GM12878 (cell line): Measurements from ENCODE around the gene RNF166. TPM values are rescaled to one million over a fixed set of nuclear protein-coding genes. Genes with fewer than 3 reads are reported as not detected.

Source experiments
- ATAC-seq: fragments of 200-7000 bp; cut with Tn5 transposase; 3 replicates; pipeline ENCODE4 v1.9.1; 2020; ENCODE audit warnings: mild to moderate bottlenecking, moderate library complexity
- BruUV-seq: library from RNA; stranded (reverse); fragments of 400-500 nt; replicated peaks from 2 replicates; lab custom pipeline; 2021; lab: Mats Ljungman, UMichigan
- CTCF ChIA-PET: fragments of 300-600 bp; sonication (Branson Sonifier 250); formaldehyde crosslinking; extraction: SDS; loops from one replicate; lab custom pipeline; 2021; ENCODE audit warnings: inconsistent platforms; lab: Yijun Ruan, JAX
- POLR2A ChIA-PET: fragments of 350-600 bp; formaldehyde crosslinking; extraction: SDS; loops from one replicate; lab custom pipeline; 2021; ENCODE audit warnings: inconsistent platforms; lab: Charles Lee
- RAD21 ChIA-PET: fragments of 300-600 bp; sonication (Branson Sonifier 250); formaldehyde crosslinking; loops from one replicate; lab custom pipeline; 2023; ENCODE audit warnings: antibody characterized with exemption; ENCODE audit not compliant: unreplicated experiment; lab: Charles Lee
- SMC1A ChIA-PET: fragments of 300-600 bp; sonication (Branson Sonifier 250); formaldehyde crosslinking; loops from one replicate; lab custom pipeline; 2023; ENCODE audit not compliant: unreplicated experiment, uncharacterized antibody; lab: Charles Lee
- DNase-seq: peaks from one replicate; pipeline ENCODE4 v3.0.0-alpha.2; 2011; ENCODE audit warnings: low read depth, low spot score
- FAIRE-seq: peaks from 3 replicates; lab custom pipeline; 2011; peaks lifted over from hg19 to GRCh38; lab: Jason Lieb, UNC
- H2AFZ ChIP-seq: 2 replicates; pipeline ENCODE4 v1.6.0; 2011; ENCODE audit warnings: low read depth, low read length, control low read depth; ENCODE audit not compliant: control insufficient read depth
- H3K27ac ChIP-seq: 2 replicates; pipeline ENCODE4 v1.5.1; 2011; ENCODE audit warnings: control low read depth; ENCODE audit not compliant: control insufficient read depth, insufficient read depth
- H3K27me3 ChIP-seq, 2 experiments: replicated peaks in 1 of 2; 2 replicates each; pipeline versions ENCODE4 v1.6.0 to v1.6.1; 2011; ENCODE audit warnings: low read length in 1 of 2; ENCODE audit not compliant: control insufficient read depth in 2 of 2, insufficient read depth in 2 of 2
- H3K36me3 ChIP-seq, 2 experiments: 2 replicates each; pipeline ENCODE4 v1.5.1; 2011; ENCODE audit warnings: low read length in 1 of 2; ENCODE audit not compliant: control insufficient read depth in 2 of 2, insufficient read depth in 2 of 2
- H3K4me1 ChIP-seq: 2 replicates; pipeline ENCODE4 v1.6.1; 2011; ENCODE audit warnings: mild to moderate bottlenecking, low read length, moderate library complexity, mixed read lengths; ENCODE audit not compliant: control insufficient read depth, insufficient read depth
- H3K4me2 ChIP-seq: 2 replicates; pipeline ENCODE4 v1.6.0; 2011; ENCODE audit warnings: control low read depth; ENCODE audit not compliant: control insufficient read depth, insufficient read depth
- H3K4me3 ChIP-seq: fragments of 200-600 bp; sonication (generic); 2 replicates; pipeline ENCODE4 v1.5.1; 2016
- H3K79me2 ChIP-seq: 2 replicates; pipeline ENCODE4 v1.6.0; 2011; ENCODE audit warnings: low read length; ENCODE audit not compliant: control insufficient read depth, insufficient read depth
- H3K9ac ChIP-seq: 2 replicates; pipeline ENCODE4 v1.8.0; 2011; ENCODE audit warnings: low read length, control low read depth, mixed read lengths; ENCODE audit not compliant: control insufficient read depth, insufficient read depth
- H3K9me3 ChIP-seq: replicated peaks from 3 replicates; pipeline ENCODE4 v1.5.1; 2011; ENCODE audit warnings: mild to moderate bottlenecking, low read length; ENCODE audit not compliant: control insufficient read depth, insufficient read depth
- H4K20me1 ChIP-seq: 2 replicates; pipeline ENCODE4 v1.6.0; 2011; ENCODE audit not compliant: control insufficient read depth, insufficient read depth
- BMI1 ChIP-seq: fragments of 450-650 bp; IDR thresholded peaks from 2 replicates; pipeline ENCODE4 v1.6.1; 2016; ENCODE audit warnings: mild to moderate bottlenecking, moderate library complexity, borderline replicate concordance
- CBX5 ChIP-seq: sonication (generic); IDR thresholded peaks from 2 replicates; pipeline ENCODE4 v1.6.1; 2016; ENCODE audit warnings: low read depth, moderate library complexity, mild to moderate bottlenecking, inconsistent platforms
- CHD1 ChIP-seq: IDR thresholded peaks from 2 replicates; pipeline ENCODE4 v1.6.1; 2012; ENCODE audit warnings: low read depth, low read length, improper control_type of control experiment
- CHD2 ChIP-seq: IDR thresholded peaks from 2 replicates; pipeline ENCODE4 v1.6.1; 2011; ENCODE audit warnings: low read depth, low read length, improper control_type of control experiment, borderline replicate concordance
- EP300 ChIP-seq, 2 experiments: fragments of 150-350 bp in 1 of 2; IDR thresholded peaks; 2 replicates each; pipeline ENCODE4 v1.6.1; 2011 to 2012; ENCODE audit warnings: low read depth in 2 of 2, low read length in 2 of 2, borderline replicate concordance in 1 of 2, improper control_type of control experiment in 1 of 2, inconsistent platforms in 1 of 2; ENCODE audit not compliant: control insufficient read depth in 1 of 2
- ESRRA ChIP-seq: IDR thresholded peaks from 2 replicates; pipeline ENCODE4 v1.6.1; 2012; ENCODE audit warnings: mild to moderate bottlenecking, low read length, improper control_type of control experiment
- GATAD2B ChIP-seq: fragments of 450-650 bp; conservative IDR thresholded peaks from 2 replicates; pipeline ENCODE4 v1.6.1; 2017; ENCODE audit warnings: low read depth, mild to moderate bottlenecking, moderate library complexity
- HDAC6 ChIP-seq: fragments of 200-600 bp; sonication (generic); IDR thresholded peaks from one replicate; pipeline ENCODE4 v1.8.0; 2017; ENCODE audit warnings: antibody characterized with exemption; ENCODE audit not compliant: unreplicated experiment
- IKZF2 ChIP-seq, 2 experiments: fragments of 450-650 bp; IDR thresholded peaks; 2 replicates each; pipeline ENCODE4 v1.6.1; 2017; ENCODE audit warnings: mild to moderate bottlenecking in 2 of 2, moderate library complexity in 2 of 2
- PAX5 ChIP-seq: IDR thresholded peaks from 2 replicates; pipeline ENCODE4 v1.6.1; 2011; ENCODE audit warnings: low read depth, low read length, borderline replicate concordance
- SMAD5 ChIP-seq: IDR thresholded peaks from 2 replicates; pipeline ENCODE4 v1.6.1; 2016; ENCODE audit warnings: antibody characterized with exemption, low read depth
- STAT3 ChIP-seq: IDR thresholded peaks from 2 replicates; pipeline ENCODE4 v1.6.1; 2011; ENCODE audit warnings: low read depth, low read length, improper control_type of control experiment
- TARDBP ChIP-seq: IDR thresholded peaks from 2 replicates; pipeline ENCODE4 v1.6.1; 2016; ENCODE audit warnings: borderline replicate concordance
- ZNF217 ChIP-seq: fragments of 450-650 bp; IDR thresholded peaks from 2 replicates; pipeline ENCODE4 v1.6.1; 2017; ENCODE audit warnings: antibody characterized with exemption, mild to moderate bottlenecking
- ZNF274 ChIP-seq: IDR thresholded peaks from one replicate; pipeline ENCODE4 v1.8.0; 2011; ENCODE audit not compliant: insufficient read length, insufficient read depth
- WGBS: methylation state at CpG from one replicate; pipeline ENCODE4 v1.1.6; 2016; ENCODE audit warnings: low lambda C conversion rate; ENCODE audit not compliant: insufficient replicate concordance, insufficient coverage; ENCODE audit errors: missing lambda C conversion rate; 5-methylcytosine and 5-hydroxymethylcytosine counted together
- in situ Hi-C: fragments of 300-500 bp; cut with MboI; formaldehyde crosslinking; loops from 9 replicates; pipeline ENCODE4 v1.14.3; 2018; ENCODE audit warnings: mixed read lengths
- intact Hi-C: fragments of 100-400 bp; cut with micrococcal nuclease; formaldehyde crosslinking; loops from one replicate; pipeline ENCODE4 v1.14.2; 2022; ENCODE audit not compliant: unreplicated experiment
- polyA plus RNA-seq, 11 experiments: library from polyadenylated mRNA; depleted of rRNA in 4 of 11; unstranded in 6 of 11; stranded (reverse) in 5 of 11; fragments of >200 nt; fragmentation: Nextera tagmentation in 4 of 11; fragmentation: Illumina TruSeq in 1 of 11; extraction: Ambion mirVana in 4 of 11; extraction: Trizol in 1 of 11; gene quantifications; 1 replicate in 1 of 11; 2 replicates in 10 of 11; pipeline versions ENCODE4 v1.2.1 to v1.2.3, GENCODE V29; 2011 to 2016; ENCODE audit warnings: inconsistent platforms in 2 of 11, missing spikeins in 2 of 11, low read depth in 1 of 11
- total RNA-seq, 4 experiments: library from RNA; depleted of rRNA in 3 of 4; stranded (reverse); fragments of >200 nt in 3 of 4; fragmentation: Illumina TruSeq in 1 of 4; extraction: Trizol in 1 of 4; gene quantifications; 2 replicates each; pipeline versions ENCODE4 v1.2.1 to v1.2.3, GENCODE V29; 2013 to 2021
- TF ChIP-seq, protein P1 (sequence below): IDR thresholded peaks from 2 replicates; pipeline ENCODE4 v1.6.1; 2012; ENCODE audit warnings: low read depth, low read length, improper control_type of control experiment
- TF ChIP-seq, protein P2 (sequence below): fragments of 450-650 bp; IDR thresholded peaks from 2 replicates; pipeline ENCODE4 v1.6.1; 2014; ENCODE audit warnings: mild to moderate bottlenecking
- TF ChIP-seq, protein P3 (sequence below): fragments of 150-350 bp; IDR thresholded peaks from 2 replicates; pipeline ENCODE4 v1.6.1; 2016; ENCODE audit warnings: low read depth, low read length

Gene RNF166
- total and polyA plus RNA-seq, 10 of the 15 experiments (the other 5 are each of a cell fraction or from before 2014, with no cell fraction given) = 0.48 to 32.8 (median 12.1) TPM

DNA sequence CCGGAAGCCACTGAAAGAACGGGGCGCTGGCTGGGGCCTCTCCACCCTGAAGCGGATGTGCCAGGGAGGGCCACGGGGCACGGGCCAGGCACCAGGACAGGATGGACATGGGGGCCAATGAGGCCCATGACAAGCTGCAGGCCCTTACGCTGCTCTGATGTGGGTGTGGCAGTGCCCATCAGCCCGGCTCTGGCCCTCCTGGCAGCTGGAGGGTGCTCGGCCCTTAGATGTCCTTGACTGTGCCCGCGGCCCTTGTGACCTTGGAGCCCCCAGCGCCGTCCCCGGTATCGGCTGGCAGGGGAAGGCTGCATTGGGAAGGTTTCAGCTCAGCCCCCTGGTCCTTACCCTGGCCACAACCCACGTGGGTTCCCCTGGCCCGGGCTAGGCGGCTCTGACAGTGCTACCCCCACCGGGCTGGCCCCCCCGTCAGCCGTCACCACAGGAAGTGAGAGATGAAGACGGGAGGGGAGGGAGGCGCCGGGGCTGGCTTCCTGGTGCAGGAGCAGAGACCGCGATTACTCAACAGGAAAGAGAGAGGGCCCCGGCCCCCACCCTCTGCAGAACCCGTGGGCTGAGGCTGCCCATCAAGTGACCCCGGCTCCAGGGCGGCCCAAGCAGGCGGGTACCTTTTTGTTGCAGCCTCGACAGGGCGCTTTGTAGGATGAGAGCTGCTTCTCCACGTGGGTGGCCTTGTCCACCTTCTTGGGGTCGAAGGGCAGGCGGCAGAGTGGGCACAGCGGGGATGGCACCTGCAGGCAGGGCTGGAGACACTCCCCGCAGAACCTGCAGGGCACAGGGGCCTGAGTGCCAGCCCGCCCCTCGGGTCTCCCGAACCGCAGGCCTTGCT is 5.3 kb downstream of the RNF166 start:
- ChIA-PET CTCF (interaction anchor here (0.5 to 3.3 kb wide), 10 partner anchors 10 to 516 kb away, joined by 3 to 26 read pairs (median 4); partner anchors contain the start of gene MVD), SMC1A (interaction anchor here (0.7 to 1.9 kb wide), 5 partner anchors 13 to 129 kb away, joined by 3 to 7 read pairs (median 3); no protein-coding TSS in a partner anchor), RAD21 (interaction anchor here (1.0 to 2.5 kb wide), 2 partner anchors 20 to 517 kb away, joined by 3 to 10 read pairs; partner anchors contain the start of gene ZNF778), POLR2A (interaction anchor here (0.6 to 2.3 kb wide), 10 partner anchors 9 to 130 kb away, joined by 3 to 6 read pairs (median 4); partner anchors contain the start of genes MVD and SNAI3)
- BruUV-seq = no TSS peak
- ATAC-seq (peak; percentile 87), FAIRE-seq (peak; percentile 94), DNase-seq (peak; percentile 64)
- Histone ChIP-seq H3K9ac (peak overlapping the region; percentile 75), H3K27me3 (no peaks in the 10 kb centered on the region), H3K4me1 (peaks cover 56% of the 10 kb centered on the region), H4K20me1 (no peaks in the 10 kb centered on the region), H3K4me2 (peak overlapping the region; percentile 95), H3K9me3 (no peaks in the 10 kb centered on the region), H3K4me3 (peak overlapping the region; percentile 90; the same call in 1 of the 2 replicates), H3K27ac (peak overlapping the region; percentile 90), H2AFZ (peak overlapping the region; percentile 58), H3K36me3 (peaks cover 0 to 7% of the 10 kb centered on the region in 2 experiments; a peak in 2 of 4 replicates), H3K79me2 (peaks cover 37% of the 10 kb centered on the region)
- WGBS = 1% methylated on average over 42 of the region's 42 CpGs
- intact Hi-C loops (loop anchor here (1.0 kb wide), 1 partner anchor 20 kb away; no protein-coding TSS in a partner anchor), in situ Hi-C loops (no loop called here)
- no peak for TF ChIP-seq TARDBP
- TF ChIP-seq ZNF274 = no peak
- TF ChIP-seq GATAD2B = peak; percentile 94
- no peak for TF ChIP-seq CHD1
- TF ChIP-seq SMAD5 = no peak
- TF ChIP-seq EP300 (IDR thresholded peaks at IDR 0.05; ENCODE audit: borderline replicate concordance in 1 of 2, control insufficient read depth in 1 of 2, low read depth in 2 of 2, low read length in 2 of 2) = peak; percentile 13 to 34; a peak in 2 of 4 replicates
- no peak for TF ChIP-seq BMI1
- TF ChIP-seq, protein P1, sequence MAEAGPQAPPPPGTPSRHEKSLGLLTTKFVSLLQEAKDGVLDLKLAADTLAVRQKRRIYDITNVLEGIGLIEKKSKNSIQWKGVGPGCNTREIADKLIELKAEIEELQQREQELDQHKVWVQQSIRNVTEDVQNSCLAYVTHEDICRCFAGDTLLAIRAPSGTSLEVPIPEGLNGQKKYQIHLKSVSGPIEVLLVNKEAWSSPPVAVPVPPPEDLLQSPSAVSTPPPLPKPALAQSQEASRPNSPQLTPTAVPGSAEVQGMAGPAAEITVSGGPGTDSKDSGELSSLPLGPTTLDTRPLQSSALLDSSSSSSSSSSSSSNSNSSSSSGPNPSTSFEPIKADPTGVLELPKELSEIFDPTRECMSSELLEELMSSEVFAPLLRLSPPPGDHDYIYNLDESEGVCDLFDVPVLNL = no peak
- no peak for TF ChIP-seq CBX5
- no peak for TF ChIP-seq ZNF217
- TF ChIP-seq IKZF2 (IDR thresholded peaks at IDR 0.05) = peak; percentile 76 to 81
- TF ChIP-seq, protein P2, sequence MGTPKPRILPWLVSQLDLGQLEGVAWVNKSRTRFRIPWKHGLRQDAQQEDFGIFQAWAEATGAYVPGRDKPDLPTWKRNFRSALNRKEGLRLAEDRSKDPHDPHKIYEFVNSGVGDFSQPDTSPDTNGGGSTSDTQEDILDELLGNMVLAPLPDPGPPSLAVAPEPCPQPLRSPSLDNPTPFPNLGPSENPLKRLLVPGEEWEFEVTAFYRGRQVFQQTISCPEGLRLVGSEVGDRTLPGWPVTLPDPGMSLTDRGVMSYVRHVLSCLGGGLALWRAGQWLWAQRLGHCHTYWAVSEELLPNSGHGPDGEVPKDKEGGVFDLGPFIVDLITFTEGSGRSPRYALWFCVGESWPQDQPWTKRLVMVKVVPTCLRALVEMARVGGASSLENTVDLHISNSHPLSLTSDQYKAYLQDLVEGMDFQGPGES = 0 out of 2 replicates have a peak, but pooled peaks have one; percentile 4
- peak; percentile 73 for TF ChIP-seq CHD2
- TF ChIP-seq, protein P3, sequence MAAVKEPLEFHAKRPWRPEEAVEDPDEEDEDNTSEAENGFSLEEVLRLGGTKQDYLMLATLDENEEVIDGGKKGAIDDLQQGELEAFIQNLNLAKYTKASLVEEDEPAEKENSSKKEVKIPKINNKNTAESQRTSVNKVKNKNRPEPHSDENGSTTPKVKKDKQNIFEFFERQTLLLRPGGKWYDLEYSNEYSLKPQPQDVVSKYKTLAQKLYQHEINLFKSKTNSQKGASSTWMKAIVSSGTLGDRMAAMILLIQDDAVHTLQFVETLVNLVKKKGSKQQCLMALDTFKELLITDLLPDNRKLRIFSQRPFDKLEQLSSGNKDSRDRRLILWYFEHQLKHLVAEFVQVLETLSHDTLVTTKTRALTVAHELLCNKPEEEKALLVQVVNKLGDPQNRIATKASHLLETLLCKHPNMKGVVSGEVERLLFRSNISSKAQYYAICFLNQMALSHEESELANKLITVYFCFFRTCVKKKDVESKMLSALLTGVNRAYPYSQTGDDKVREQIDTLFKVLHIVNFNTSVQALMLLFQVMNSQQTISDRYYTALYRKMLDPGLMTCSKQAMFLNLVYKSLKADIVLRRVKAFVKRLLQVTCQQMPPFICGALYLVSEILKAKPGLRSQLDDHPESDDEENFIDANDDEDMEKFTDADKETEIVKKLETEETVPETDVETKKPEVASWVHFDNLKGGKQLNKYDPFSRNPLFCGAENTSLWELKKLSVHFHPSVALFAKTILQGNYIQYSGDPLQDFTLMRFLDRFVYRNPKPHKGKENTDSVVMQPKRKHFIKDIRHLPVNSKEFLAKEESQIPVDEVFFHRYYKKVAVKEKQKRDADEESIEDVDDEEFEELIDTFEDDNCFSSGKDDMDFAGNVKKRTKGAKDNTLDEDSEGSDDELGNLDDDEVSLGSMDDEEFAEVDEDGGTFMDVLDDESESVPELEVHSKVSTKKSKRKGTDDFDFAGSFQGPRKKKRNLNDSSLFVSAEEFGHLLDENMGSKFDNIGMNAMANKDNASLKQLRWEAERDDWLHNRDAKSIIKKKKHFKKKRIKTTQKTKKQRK = no peak
- TF ChIP-seq HDAC6 = no peak
- TF ChIP-seq ESRRA = no peak; the same call in 1 of the 2 replicates
- TF ChIP-seq STAT3 = no peak
- TF ChIP-seq PAX5 = peak; percentile 66; the same call in 1 of the 2 replicates
